MM.1S (cell line): Measurements from ENCODE around the gene FGF11.

Experiments used
- CTCF ChIP-seq: fragments of 300-600 bp; sonication (generic); IDR thresholded peaks from 2 replicates; pipeline ENCODE4 v1.5.1; 2016; ENCODE audit warnings: antibody characterized with exemption, low read length, mixed read lengths
- EZH2phosphoT487 ChIP-seq: fragments of 300-600 bp; sonication (generic); IDR thresholded peaks from 2 replicates; pipeline ENCODE4 v1.6.1; 2018; ENCODE audit warnings: antibody characterized with exemption, low read length

GRCh38 chr17:7475764-7476422 is 36.6 kb downstream of the FGF11 start:
- TF ChIP-seq CTCF (no peak), EZH2phosphoT487 (no peak)
